Ishikawa (cell line): ENCODE data around the gene HOXC6.

Experiments used
- CEBPB ChIP-seq: IDR thresholded peaks from 2 replicates; pipeline ENCODE4 v1.6.1; 2012
- CREB1 ChIP-seq: IDR thresholded peaks from 2 replicates; pipeline ENCODE4 v1.6.1; 2012; ENCODE audit warnings: low read depth
- EGR1 ChIP-seq: IDR thresholded peaks from 2 replicates; pipeline ENCODE4 v1.6.1; 2012
- FOXM1 ChIP-seq: IDR thresholded peaks from 2 replicates; pipeline ENCODE4 v1.6.1; 2012; ENCODE audit warnings: low read depth, borderline replicate concordance
- MAX ChIP-seq: IDR thresholded peaks from 2 replicates; pipeline ENCODE4 v1.6.1; 2012
- RAD21 ChIP-seq: IDR thresholded peaks from 2 replicates; pipeline ENCODE4 v1.6.1; 2012; ENCODE audit warnings: low read depth
- REST ChIP-seq: IDR thresholded peaks from 2 replicates; pipeline ENCODE4 v1.6.1; 2012; ENCODE audit warnings: low read depth, mild to moderate bottlenecking
- TAF1 ChIP-seq: IDR thresholded peaks from 2 replicates; pipeline ENCODE4 v1.6.1; 2012; ENCODE audit warnings: low read depth, mild to moderate bottlenecking
- YY1 ChIP-seq: IDR thresholded peaks from 2 replicates; pipeline ENCODE4 v1.6.1; 2012; ENCODE audit warnings: low read depth
- ZBTB7A ChIP-seq: IDR thresholded peaks from 2 replicates; pipeline ENCODE4 v1.6.1; 2012; ENCODE audit warnings: low read depth

- no peak for TF ChIP-seq ZBTB7A
- no peak for TF ChIP-seq CEBPB
- no peak for TF ChIP-seq RAD21
- TF ChIP-seq CREB1, result no peak
- TF ChIP-seq FOXM1, result no peak
- TF ChIP-seq YY1, result no peak
- no peak for TF ChIP-seq MAX
- no peak for TF ChIP-seq EGR1
- TF ChIP-seq TAF1, result no peak
- no peak for TF ChIP-seq REST
Observed at GRCh38 chr12:54047964-54048303, 19.7 kb downstream of the HOXC6 start.
